HCT116 (cell line): ENCODE results near the gene VAMP7. TPM values are rescaled to one million over a fixed set of nuclear protein-coding genes. Genes with fewer than 3 reads are reported as not detected.
"Not testable (repeated sequence)": the region's sequence is repeated elsewhere in the genome, so short reads cannot be mapped to it uniquely, and the experiment has no call there.

Experiments used
- ATAC-seq: fragments of 200-7000 bp; cut with Tn5 transposase; 2 replicates; pipeline ENCODE4 v1.9.1; 2020; ENCODE audit warnings: mild to moderate bottlenecking, moderate library complexity
- BruUV-seq: library from RNA; stranded (reverse); fragments of 400-500 nt; replicated peaks from 2 replicates; lab custom pipeline; 2021; lab: Mats Ljungman, UMichigan
- CTCF ChIA-PET: fragments of 300-600 bp; sonication (Branson Sonifier 250); formaldehyde crosslinking; loops from one replicate; lab custom pipeline; 2021; ENCODE audit warnings: antibody characterized with exemption; lab: Charles Lee
- POLR2A ChIA-PET: fragments of 300-600, 350-600 bp; sonication (Branson Sonifier 250); formaldehyde crosslinking; loops from one replicate; lab custom pipeline; 2021; ENCODE audit warnings: antibody characterized with exemption; lab: Charles Lee
- RAD21 ChIA-PET, 2 experiments: fragments of 300-600 bp; sonication (Branson Sonifier 250); formaldehyde crosslinking; loops; one replicate each; lab custom pipeline; 2023; ENCODE audit warnings: low total read pairs in 2 of 2; ENCODE audit not compliant: uncharacterized antibody in 2 of 2, unreplicated experiment in 2 of 2, low non-redundant PET in 1 of 2; lab: Charles Lee
- DNase-seq: peaks from one replicate; pipeline ENCODE4 v3.0.0-alpha.2; 2010; ENCODE audit warnings: low read depth, low spot score
- H2AFZ ChIP-seq: fragments of 200-600 bp; shearing (Covaris generic), sonication (generic); 2 replicates; pipeline ENCODE4 v1.6.1; 2017; ENCODE audit warnings: low read depth, mixed run types, mixed read lengths, antibody characterized with exemption, low read length; ENCODE audit not compliant: poor library complexity, severe bottlenecking
- H3K27ac ChIP-seq: 2 replicates; pipeline ENCODE4 v1.5.1; 2012; ENCODE audit warnings: low read depth, low read length
- H3K27me3 ChIP-seq: fragments of 200-600 bp; sonication (generic); 2 replicates; pipeline ENCODE4 v1.6.1; 2016; ENCODE audit warnings: mixed run types, low read length, mixed read lengths; ENCODE audit not compliant: insufficient read depth
- H3K36me3 ChIP-seq, 2 experiments: fragments of 200-500 bp in 1 of 2; fragments of 200-600 bp in 1 of 2; sonication (Bioruptor generic) in 1 of 2; sonication (generic) in 1 of 2; 2 replicates each; pipeline versions ENCODE4 v1.5.1 to v1.6.1; 2014 to 2016; ENCODE audit warnings: low read length in 2 of 2, inconsistent platforms in 1 of 2, mixed read lengths in 1 of 2, mixed run types in 1 of 2; ENCODE audit not compliant: insufficient read depth in 2 of 2, control insufficient read depth in 1 of 2
- H3K4me1 ChIP-seq, 2 experiments: fragments of 200-600 bp in 1 of 2; sonication (generic) in 1 of 2; 2 replicates each; pipeline versions ENCODE4 v1.5.1 to v1.6.1; 2012 to 2017; ENCODE audit warnings: low read length in 2 of 2, inconsistent platforms in 1 of 2, mild to moderate bottlenecking in 1 of 2, mixed read lengths in 1 of 2, mixed run types in 1 of 2, moderate library complexity in 1 of 2; ENCODE audit not compliant: insufficient read depth in 2 of 2, control insufficient read depth in 1 of 2
- H3K4me2 ChIP-seq: fragments of 200-600 bp; sonication (generic); 2 replicates; pipeline ENCODE4 v1.6.1; 2017; ENCODE audit warnings: mixed run types, low read length, mixed read lengths
- H3K4me3 ChIP-seq, 2 experiments: fragments of 200-600 bp in 1 of 2; sonication (generic) in 1 of 2; replicated peaks in 1 of 2; 2 replicates each; pipeline ENCODE4 v1.5.1; 2011 to 2016; ENCODE audit warnings: low read length in 2 of 2, control low read depth in 1 of 2, low read depth in 1 of 2, mild to moderate bottlenecking in 1 of 2, mixed read lengths in 1 of 2, mixed run types in 1 of 2
- H3K79me2 ChIP-seq: fragments of 200-600 bp; sonication (generic); 2 replicates; pipeline ENCODE4 v1.6.1; 2017; ENCODE audit warnings: mild to moderate bottlenecking, mixed run types, low read length, moderate library complexity, mixed read lengths; ENCODE audit not compliant: insufficient read depth
- H3K9ac ChIP-seq: fragments of 200-600 bp; sonication (generic); 2 replicates; pipeline ENCODE4 v1.6.1; 2016; ENCODE audit warnings: low read length, mixed read lengths
- H3K9me2 ChIP-seq: fragments of 200-600 bp; sonication (generic), shearing (Covaris generic); 2 replicates; pipeline ENCODE4 v1.6.1; 2017; ENCODE audit warnings: mixed run types, mild to moderate bottlenecking, moderate library complexity; ENCODE audit not compliant: insufficient read depth
- H3K9me3 ChIP-seq, 2 experiments: fragments of 200-500 bp in 1 of 2; fragments of 200-600 bp in 1 of 2; sonication (Bioruptor generic) in 1 of 2; sonication (generic) in 1 of 2; 2 replicates each; pipeline ENCODE4 v1.6.1; 2014 to 2017; ENCODE audit warnings: low read length in 2 of 2, mixed read lengths in 2 of 2, inconsistent platforms in 1 of 2, low read depth in 1 of 2, mild to moderate bottlenecking in 1 of 2, mixed run types in 1 of 2, moderate library complexity in 1 of 2; ENCODE audit not compliant: control insufficient read depth in 1 of 2, insufficient read depth in 1 of 2
- H4K20me1 ChIP-seq: fragments of 200-600 bp; sonication (generic), shearing (Covaris generic); 2 replicates; pipeline ENCODE4 v1.6.1; 2017; ENCODE audit warnings: mixed run types, mild to moderate bottlenecking, moderate library complexity; ENCODE audit not compliant: insufficient read depth
- EGR1 ChIP-seq: IDR thresholded peaks from 2 replicates; pipeline ENCODE4 v1.6.1; 2012; ENCODE audit warnings: low read depth
- POLR2AphosphoS5 ChIP-seq: IDR thresholded peaks from 2 replicates; pipeline ENCODE4 v1.6.1; 2011; ENCODE audit warnings: mild to moderate bottlenecking, low read depth, low read length, moderate library complexity
- RAD21 ChIP-seq: IDR thresholded peaks from 2 replicates; pipeline ENCODE4 v1.6.1; 2012; ENCODE audit warnings: low read depth, mild to moderate bottlenecking
- intact Hi-C: fragments of 100-400 bp; cut with micrococcal nuclease; formaldehyde crosslinking; loops from 2 replicates; pipeline ENCODE4 v1.10.0; 2022
- total RNA-seq: library from RNA; stranded (reverse); gene quantifications from one replicate; pipeline ENCODE4 v1.2.1, GENCODE V29; 2021; ENCODE audit not compliant: unreplicated experiment
- TF ChIP-seq, protein P1 (sequence below): IDR thresholded peaks from 2 replicates; pipeline ENCODE4 v1.6.1; 2012; ENCODE audit warnings: low read depth

The VAMP7 gene
- total RNA-seq, 1 experiment from 2014 or later = 32.8 TPM

DNA sequence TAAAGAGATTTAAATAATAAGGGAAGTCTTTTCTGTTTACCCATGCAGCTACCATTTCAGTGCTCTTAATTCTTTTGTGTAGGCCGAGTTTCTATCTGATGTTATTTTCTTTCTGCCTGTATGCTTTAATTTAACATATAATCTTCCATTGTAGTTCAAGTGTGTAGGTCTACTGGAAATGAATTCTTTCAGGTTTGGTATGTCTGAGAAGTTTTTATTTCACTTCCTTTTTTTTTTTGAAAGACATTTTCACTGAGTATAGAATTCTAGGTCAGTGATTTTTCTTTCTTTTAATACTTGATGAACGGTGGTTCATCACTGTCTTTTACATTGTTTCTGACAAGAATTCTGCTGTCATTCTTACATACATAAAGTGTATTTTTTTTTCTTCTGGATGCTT lies 42.1 kb downstream of the VAMP7 start:
- DNase-seq (no peak), ATAC-seq (no peak)
- Histone ChIP-seq H3K79me2 (no peaks in the 10 kb centered on the region), H4K20me1 (no peaks in the 10 kb centered on the region), H3K9me3 (no peaks in the 10 kb centered on the region), H2AFZ (no peak overlapping the region), H3K4me3 (no peak overlapping the region), H3K9me2 (no peaks in the 10 kb centered on the region), H3K27me3 (no peaks in the 10 kb centered on the region), H3K27ac (no peak overlapping the region), H3K9ac (no peak overlapping the region), H3K36me3 (peaks cover 0 to under 1% of the 10 kb centered on the region in 2 experiments; a peak in 2 of 4 replicates), H3K4me2 (no peak overlapping the region), H3K4me1 (no peaks in the 10 kb centered on the region)
- BruUV-seq = no TSS peak
- CTCF ChIA-PET = no interaction called here
- TF ChIP-seq, protein P1, sequence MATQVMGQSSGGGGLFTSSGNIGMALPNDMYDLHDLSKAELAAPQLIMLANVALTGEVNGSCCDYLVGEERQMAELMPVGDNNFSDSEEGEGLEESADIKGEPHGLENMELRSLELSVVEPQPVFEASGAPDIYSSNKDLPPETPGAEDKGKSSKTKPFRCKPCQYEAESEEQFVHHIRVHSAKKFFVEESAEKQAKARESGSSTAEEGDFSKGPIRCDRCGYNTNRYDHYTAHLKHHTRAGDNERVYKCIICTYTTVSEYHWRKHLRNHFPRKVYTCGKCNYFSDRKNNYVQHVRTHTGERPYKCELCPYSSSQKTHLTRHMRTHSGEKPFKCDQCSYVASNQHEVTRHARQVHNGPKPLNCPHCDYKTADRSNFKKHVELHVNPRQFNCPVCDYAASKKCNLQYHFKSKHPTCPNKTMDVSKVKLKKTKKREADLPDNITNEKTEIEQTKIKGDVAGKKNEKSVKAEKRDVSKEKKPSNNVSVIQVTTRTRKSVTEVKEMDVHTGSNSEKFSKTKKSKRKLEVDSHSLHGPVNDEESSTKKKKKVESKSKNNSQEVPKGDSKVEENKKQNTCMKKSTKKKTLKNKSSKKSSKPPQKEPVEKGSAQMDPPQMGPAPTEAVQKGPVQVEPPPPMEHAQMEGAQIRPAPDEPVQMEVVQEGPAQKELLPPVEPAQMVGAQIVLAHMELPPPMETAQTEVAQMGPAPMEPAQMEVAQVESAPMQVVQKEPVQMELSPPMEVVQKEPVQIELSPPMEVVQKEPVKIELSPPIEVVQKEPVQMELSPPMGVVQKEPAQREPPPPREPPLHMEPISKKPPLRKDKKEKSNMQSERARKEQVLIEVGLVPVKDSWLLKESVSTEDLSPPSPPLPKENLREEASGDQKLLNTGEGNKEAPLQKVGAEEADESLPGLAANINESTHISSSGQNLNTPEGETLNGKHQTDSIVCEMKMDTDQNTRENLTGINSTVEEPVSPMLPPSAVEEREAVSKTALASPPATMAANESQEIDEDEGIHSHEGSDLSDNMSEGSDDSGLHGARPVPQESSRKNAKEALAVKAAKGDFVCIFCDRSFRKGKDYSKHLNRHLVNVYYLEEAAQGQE = no peak
- no peak for TF ChIP-seq POLR2AphosphoS5
- TF ChIP-seq RAD21 = no peak
- no peak for TF ChIP-seq EGR1
- intact Hi-C loops = no loop called here
- RAD21 ChIA-PET = no interaction called here
- POLR2A ChIA-PET = no interaction called here

DNA sequence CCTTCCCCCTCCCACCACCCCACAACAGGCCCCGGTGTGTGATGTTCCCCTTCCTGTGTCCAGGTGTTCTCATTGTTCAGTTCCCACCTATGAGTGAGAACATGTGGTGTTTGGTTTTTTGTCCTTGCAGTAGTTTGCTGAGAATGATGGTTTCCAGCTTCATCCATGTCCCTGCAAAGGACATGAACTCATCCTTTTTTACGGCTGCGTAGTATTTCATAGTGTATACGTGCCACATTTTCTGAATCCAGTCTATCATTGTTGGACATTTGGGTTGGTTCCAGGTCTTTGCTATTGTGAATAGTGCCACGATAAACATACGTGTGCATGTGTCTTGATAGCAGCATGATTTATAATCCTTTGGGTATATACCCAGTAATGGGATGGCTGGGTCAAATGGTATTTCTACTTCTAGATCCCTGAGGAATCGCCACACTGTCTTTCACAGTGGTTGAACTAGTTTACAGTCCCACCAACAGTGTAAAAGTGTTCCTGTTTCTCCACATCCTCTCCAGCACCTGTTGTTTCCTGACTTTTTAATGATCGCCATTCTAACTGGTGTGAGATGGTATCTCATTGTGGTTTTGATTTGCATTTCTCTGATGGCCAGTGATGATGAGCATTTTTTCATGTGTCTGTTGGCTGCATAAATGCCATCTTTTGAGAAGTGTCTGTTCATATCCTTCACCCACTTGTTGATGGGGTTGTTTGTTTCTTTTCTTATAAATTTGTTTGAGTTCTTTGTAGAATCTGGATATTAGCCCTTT lies 49.9 kb downstream of the VAMP7 start:
- POLR2A ChIA-PET, DNase-seq, H3K27ac ChIP-seq, H3K27me3 ChIP-seq, RAD21 ChIA-PET, H3K79me2 ChIP-seq, H3K4me1 ChIP-seq, H3K4me3 ChIP-seq, CTCF ChIA-PET, H3K4me2 ChIP-seq, ATAC-seq, H3K9me3 ChIP-seq, H3K9me2 ChIP-seq, H3K9ac ChIP-seq, BruUV-seq, H4K20me1 ChIP-seq, intact Hi-C loops, H2AFZ ChIP-seq: not testable (repeated sequence)
- peaks cover 0 to 15% of the 10 kb centered on the region in 2 experiments; a peak in 1 of 4 replicates for H3K36me3 ChIP-seq
